Loucy (cell line): ENCODE measurements around the gene MON2.
A peak's percentile ranks its signal among the peaks of the same experiment; 100 is the strongest.

ENCODE experiments used
- H2AFZ ChIP-seq: fragments of 200-600 bp; sonication (generic); 2 replicates; pipeline ENCODE4 v1.6.0; 2016; ENCODE audit warnings: antibody characterized with exemption, mild to moderate bottlenecking, low read length, moderate library complexity
- H3F3A ChIP-seq: fragments of 200-600 bp; 2 replicates; pipeline ENCODE4 v1.6.0; 2016; ENCODE audit warnings: antibody characterized with exemption, low read depth, mild to moderate bottlenecking
- H3K27me3 ChIP-seq: fragments of 200-600 bp; sonication (generic); 2 replicates; pipeline ENCODE4 v1.6.1; 2014; ENCODE audit warnings: low read length, mild to moderate bottlenecking; ENCODE audit not compliant: insufficient read depth, poor library complexity, severe bottlenecking
- H3K36me3 ChIP-seq: fragments of 200-600 bp; sonication (generic); 2 replicates; pipeline ENCODE4 v1.6.1; 2016; ENCODE audit warnings: low read length; ENCODE audit not compliant: insufficient read depth
- H3K4me1 ChIP-seq: fragments of 200-600 bp; sonication (generic); 2 replicates; pipeline ENCODE4 v1.5.1; 2014; ENCODE audit warnings: low read length, mild to moderate bottlenecking; ENCODE audit not compliant: insufficient read depth, poor library complexity, severe bottlenecking
- H3K4me2 ChIP-seq: fragments of 200-600 bp; sonication (generic); 2 replicates; pipeline ENCODE4 v1.6.0; 2014; ENCODE audit warnings: antibody characterized with exemption, low read length, low read depth, mild to moderate bottlenecking; ENCODE audit not compliant: poor library complexity, severe bottlenecking
- H3K4me3 ChIP-seq: fragments of 200-600 bp; sonication (generic); 2 replicates; pipeline ENCODE4 v1.5.1; 2014; ENCODE audit warnings: low read length, mild to moderate bottlenecking, mixed read lengths; ENCODE audit not compliant: poor library complexity, severe bottlenecking
- H3K79me2 ChIP-seq: fragments of 200-600 bp; sonication (generic); 2 replicates; pipeline ENCODE4 v1.6.1; 2014; ENCODE audit warnings: low read length; ENCODE audit not compliant: insufficient read depth
- H3K9ac ChIP-seq: fragments of 200-600 bp; sonication (generic); 2 replicates; pipeline ENCODE4 v1.6.0; 2014; ENCODE audit warnings: mild to moderate bottlenecking, low read depth, low read length, moderate library complexity; ENCODE audit not compliant: poor library complexity, severe bottlenecking
- H3K9me2 ChIP-seq: fragments of 200-600 bp; sonication (generic); replicated peaks from 2 replicates; pipeline ENCODE4 v1.6.1; 2016; ENCODE audit warnings: low read depth, low read length, mixed read lengths
- H3K9me3 ChIP-seq: fragments of 200-600 bp; sonication (generic); 2 replicates; pipeline ENCODE4 v1.6.1; 2014; ENCODE audit warnings: mild to moderate bottlenecking, antibody characterized with exemption, low read length, low read depth; ENCODE audit not compliant: insufficient read depth
- H4K20me1 ChIP-seq: fragments of 200-600 bp; sonication (generic); 2 replicates; pipeline ENCODE4 v1.6.0; 2014; ENCODE audit warnings: antibody characterized with exemption, low read length, mild to moderate bottlenecking; ENCODE audit not compliant: insufficient read depth, poor library complexity, severe bottlenecking
- CTCF ChIP-seq: fragments of 200-600 bp; sonication (generic); conservative IDR thresholded peaks from 2 replicates; pipeline ENCODE4 v1.5.1; 2014; ENCODE audit warnings: mild to moderate bottlenecking, antibody characterized with exemption, low read length
- EZH2phosphoT487 ChIP-seq: fragments of 200-600 bp; IDR thresholded peaks from 2 replicates; pipeline ENCODE4 v1.6.1; 2018; ENCODE audit warnings: antibody characterized with exemption, mild to moderate bottlenecking, moderate library complexity, borderline replicate concordance

MON2 gene

GRCh38 chr12:62602255-62603060 lies 135.8 kb downstream of the MON2 start:
- Histone ChIP-seq H3K9me3 (no peaks in the 10 kb centered on the region), H3K4me3 (peak overlapping the region; percentile 90), H3F3A (peaks cover 3% of the 10 kb centered on the region; the same call in 1 of the 2 replicates), H4K20me1 (peaks cover 32% of the 10 kb centered on the region), H2AFZ (peak overlapping the region; percentile 85), H3K4me2 (peak overlapping the region; percentile 90), H3K9me2 (no peaks in the 10 kb centered on the region), H3K36me3 (no peaks in the 10 kb centered on the region), H3K27me3 (no peaks in the 10 kb centered on the region), H3K79me2 (peaks cover 39% of the 10 kb centered on the region), H3K9ac (peak overlapping the region; percentile 97), H3K4me1 (peaks cover 53% of the 10 kb centered on the region)
- TF ChIP-seq EZH2phosphoT487 = no peak

- Histone ChIP-seq H3F3A (peaks cover 3% of the 10 kb centered on the region; the same call in 1 of the 2 replicates), H3K9me3 (no peaks in the 10 kb centered on the region), H3K4me3 (peak overlapping the region; percentile 90), H3K9ac (peak overlapping the region; percentile 97), H3K27me3 (no peaks in the 10 kb centered on the region), H4K20me1 (peaks cover 32% of the 10 kb centered on the region), H3K36me3 (no peaks in the 10 kb centered on the region), H3K4me2 (peak overlapping the region; percentile 90), H3K9me2 (no peaks in the 10 kb centered on the region), H3K79me2 (peaks cover 39% of the 10 kb centered on the region), H2AFZ (peak overlapping the region; percentile 85), H3K4me1 (peaks cover 53% of the 10 kb centered on the region)
- TF ChIP-seq EZH2phosphoT487 (no peak), CTCF (peak; percentile 46)
Measured at GRCh38 chr12:62603061-62603810, 136.6 kb downstream of the MON2 start.

GRCh38 chr12:62603811-62604098 lies 137.1 kb downstream of the MON2 start:
- H3K79me2 ChIP-seq = peaks cover 39% of the 10 kb centered on the region

More at GRCh38 chr12:62603811-62604098, 137.1 kb downstream of the MON2 start:
- Histone ChIP-seq H4K20me1 (peaks cover 32% of the 10 kb centered on the region), H3K4me3 (peak overlapping the region; percentile 90), H3K4me1 (peaks cover 53% of the 10 kb centered on the region), H3K9me3 (no peaks in the 10 kb centered on the region), H3K36me3 (no peaks in the 10 kb centered on the region), H3K4me2 (peak overlapping the region; percentile 90), H3F3A (peaks cover 3% of the 10 kb centered on the region; the same call in 1 of the 2 replicates), H2AFZ (peak overlapping the region; percentile 55), H3K9ac (peak overlapping the region; percentile 97), H3K27me3 (no peaks in the 10 kb centered on the region), H3K9me2 (no peaks in the 10 kb centered on the region)
- TF ChIP-seq CTCF (no peak), EZH2phosphoT487 (no peak)
